Suprapubic skin (tissue), 4 donors: ENCODE results near the gene PYGO2. TPM values are rescaled to one million over a fixed set of nuclear protein-coding genes. Genes with fewer than 3 reads are reported as not detected.
A peak's percentile ranks its signal among the peaks of the same experiment; 100 is the strongest.

Source experiments
- DNase-seq, 2 donors: peaks; one replicate each; pipeline ENCODE4 v3.0.0-alpha.2; 2019; ENCODE audit warnings: low spot score in 2 of 2
- H3K27ac ChIP-seq: fragments of 200-600 bp; sonication (generic); one replicate; pipeline ENCODE4 v1.5.1; 2019
- H3K27me3 ChIP-seq: fragments of 200-600 bp; sonication (generic); one replicate; pipeline ENCODE4 v1.5.1; 2019
- H3K36me3 ChIP-seq: fragments of 200-600 bp; sonication (generic); one replicate; pipeline ENCODE4 v1.5.1; 2019
- H3K4me1 ChIP-seq: fragments of 200-600 bp; sonication (generic); one replicate; pipeline ENCODE4 v1.5.1; 2019
- H3K4me3 ChIP-seq: fragments of 200-600 bp; sonication (generic); one replicate; pipeline ENCODE4 v1.5.1; 2019; ENCODE audit warnings: mild to moderate bottlenecking
- H3K9me3 ChIP-seq: fragments of 200-600 bp; sonication (generic); one replicate; pipeline ENCODE4 v1.5.1; 2019
- EP300 ChIP-seq: sonication (generic); formaldehyde crosslinking; IDR thresholded peaks from one replicate; pipeline ENCODE4 v1.6.1; 2017; ENCODE audit warnings: antibody characterized with exemption
- POLR2A ChIP-seq, 2 donors: fragments of 450-650 bp; IDR thresholded peaks; one replicate each; pipeline ENCODE4 v1.6.1; 2017; ENCODE audit warnings: antibody characterized with exemption in 2 of 2, mild to moderate bottlenecking in 2 of 2, moderate library complexity in 2 of 2
- POLR2AphosphoS5 ChIP-seq, 3 donors: sonication (generic); formaldehyde crosslinking; IDR thresholded peaks; one replicate each; pipeline ENCODE4 v1.6.1; 2017; ENCODE audit warnings: antibody characterized with exemption in 3 of 3
- WGBS: methylation state at CpG from one replicate; pipeline ENCODE4 v1.1.5; 2018; 5-methylcytosine and 5-hydroxymethylcytosine counted together
- total RNA-seq, 4 donors: library from RNA; depleted of rRNA; stranded (reverse); fragments of >200 nt; gene quantifications; one replicate each; pipeline ENCODE4 v1.1.0, GENCODE V29; 2016
- TF ChIP-seq, protein P1 (sequence below), 2 donors: fragments of 200-600 bp in 1 of 2; fragments of 450-650 bp in 1 of 2; sonication (generic) in 1 of 2; IDR thresholded peaks; one replicate each; pipeline ENCODE4 v1.5.1; 2016 to 2019; ENCODE audit warnings: antibody characterized with exemption in 2 of 2, mild to moderate bottlenecking in 1 of 2, moderate library complexity in 1 of 2

Gene PYGO2
- total RNA-seq, 4 donors from 2014 or later = 34.2 to 46.7 (median 35.3) TPM

GRCh38 chr1:155002464-155003226 is 41.1 kb upstream of the PYGO2 start, which contains the start of gene ZBTB7B:
TSS of gene ZBTB7B (plus strand) at chr1:155002802. CDS start at chr1:155014661, 11,859 bp downstream.
- DNase-seq = no peak
- Histone ChIP-seq H3K27ac (peak within 1 kb of the TSS; percentile 96), H3K4me3 (peak within 1 kb of the TSS; percentile 97), H3K36me3 (no peaks in the 10 kb centered on the region), H3K9me3 (no peaks in the 10 kb centered on the region), H3K4me1 (peaks cover 67% of the 10 kb centered on the region), H3K27me3 (no peaks in the 10 kb centered on the region)
- TF ChIP-seq POLR2A (IDR thresholded peaks at IDR 0.05) (no peak), POLR2AphosphoS5 (IDR thresholded peaks at IDR 0.05) (no peak), EP300 (no peak)
- TF ChIP-seq, protein P1, sequence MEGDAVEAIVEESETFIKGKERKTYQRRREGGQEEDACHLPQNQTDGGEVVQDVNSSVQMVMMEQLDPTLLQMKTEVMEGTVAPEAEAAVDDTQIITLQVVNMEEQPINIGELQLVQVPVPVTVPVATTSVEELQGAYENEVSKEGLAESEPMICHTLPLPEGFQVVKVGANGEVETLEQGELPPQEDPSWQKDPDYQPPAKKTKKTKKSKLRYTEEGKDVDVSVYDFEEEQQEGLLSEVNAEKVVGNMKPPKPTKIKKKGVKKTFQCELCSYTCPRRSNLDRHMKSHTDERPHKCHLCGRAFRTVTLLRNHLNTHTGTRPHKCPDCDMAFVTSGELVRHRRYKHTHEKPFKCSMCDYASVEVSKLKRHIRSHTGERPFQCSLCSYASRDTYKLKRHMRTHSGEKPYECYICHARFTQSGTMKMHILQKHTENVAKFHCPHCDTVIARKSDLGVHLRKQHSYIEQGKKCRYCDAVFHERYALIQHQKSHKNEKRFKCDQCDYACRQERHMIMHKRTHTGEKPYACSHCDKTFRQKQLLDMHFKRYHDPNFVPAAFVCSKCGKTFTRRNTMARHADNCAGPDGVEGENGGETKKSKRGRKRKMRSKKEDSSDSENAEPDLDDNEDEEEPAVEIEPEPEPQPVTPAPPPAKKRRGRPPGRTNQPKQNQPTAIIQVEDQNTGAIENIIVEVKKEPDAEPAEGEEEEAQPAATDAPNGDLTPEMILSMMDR (IDR thresholded peaks at IDR 0.05) = no peak
- 1% methylated on average over 24 of the region's 35 CpGs for WGBS

DNA sequence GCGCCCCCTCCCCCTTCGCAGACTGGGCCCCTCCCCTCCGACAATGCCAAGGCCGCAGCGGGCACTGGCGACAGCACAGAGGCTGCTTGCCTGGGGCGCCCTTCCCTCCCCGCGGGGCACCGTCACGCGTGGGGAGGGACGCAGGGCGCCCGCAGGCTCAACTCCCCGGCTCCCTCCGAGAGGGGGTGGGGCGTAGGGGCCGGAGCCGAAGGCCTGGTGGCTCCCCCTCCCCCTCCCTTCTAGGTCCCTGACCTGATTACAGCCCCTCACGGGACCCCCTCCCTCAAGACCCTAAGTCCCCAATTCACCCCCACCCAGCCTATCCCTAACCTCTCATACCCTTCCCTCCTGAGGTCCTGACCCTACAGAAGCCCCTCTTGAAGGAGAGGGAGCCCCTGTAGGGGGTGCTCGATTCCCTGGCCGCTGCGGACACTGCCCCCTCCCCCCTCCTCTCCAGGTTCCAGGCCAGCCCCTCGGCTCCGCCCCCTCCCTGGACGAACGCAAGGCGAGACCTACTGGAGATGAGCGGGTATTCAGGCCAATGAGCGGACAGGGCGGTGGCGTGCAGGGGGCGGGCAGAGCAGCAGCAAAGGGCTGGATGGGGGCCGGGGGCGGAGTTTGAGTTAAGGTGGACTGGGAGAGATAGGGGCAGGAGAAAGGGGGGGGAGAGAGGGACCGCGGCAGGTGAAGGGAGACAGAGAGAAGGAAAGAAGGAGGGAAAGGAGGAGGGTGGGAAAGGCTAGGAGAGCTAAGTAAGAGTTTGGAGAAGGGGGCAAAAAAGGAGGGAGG is 40.3 kb upstream of the PYGO2 start:
- 2% methylated on average over 33 of the region's 38 CpGs for WGBS
- Histone ChIP-seq H3K9me3 (no peaks in the 10 kb centered on the region), H3K27me3 (no peaks in the 10 kb centered on the region), H3K27ac (peak overlapping the region; percentile 96), H3K4me3 (peak overlapping the region; percentile 97), H3K36me3 (no peaks in the 10 kb centered on the region), H3K4me1 (peaks cover 59% of the 10 kb centered on the region)
- TF ChIP-seq POLR2A (IDR thresholded peaks at IDR 0.05) = no peak
- no peak for TF ChIP-seq EP300
- peak in 1 of 3 donors; percentile 21 for TF ChIP-seq POLR2AphosphoS5 (IDR thresholded peaks at IDR 0.05)
- TF ChIP-seq, protein P1 (IDR thresholded peaks at IDR 0.05) = peak; percentile 7 to 29
- peak; percentile 100 for DNase-seq

DNA sequence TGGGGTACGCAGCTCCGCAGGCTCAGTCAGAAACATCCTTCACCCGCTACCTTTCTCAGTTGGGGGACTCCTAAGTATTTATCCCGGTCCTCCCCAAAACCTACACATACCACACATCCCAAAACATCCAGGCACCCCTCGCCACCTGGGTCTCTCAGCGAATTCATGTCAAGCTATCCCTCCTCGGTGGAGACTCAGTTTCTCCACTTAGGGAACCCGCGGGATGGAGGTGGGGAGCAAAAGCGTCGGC is 39.8 kb upstream of the PYGO2 start:
- Histone ChIP-seq H3K9me3 (no peaks in the 10 kb centered on the region), H3K27ac (peak overlapping the region; percentile 96), H3K4me3 (peak overlapping the region; percentile 97), H3K4me1 (peaks cover 54% of the 10 kb centered on the region), H3K36me3 (no peaks in the 10 kb centered on the region), H3K27me3 (no peaks in the 10 kb centered on the region)
- DNase-seq = no peak
- no peak for TF ChIP-seq POLR2A (IDR thresholded peaks at IDR 0.05)
- whole genome bisulfite sequencing = 1% methylated on average over 10 of the region's 11 CpGs

DNA sequence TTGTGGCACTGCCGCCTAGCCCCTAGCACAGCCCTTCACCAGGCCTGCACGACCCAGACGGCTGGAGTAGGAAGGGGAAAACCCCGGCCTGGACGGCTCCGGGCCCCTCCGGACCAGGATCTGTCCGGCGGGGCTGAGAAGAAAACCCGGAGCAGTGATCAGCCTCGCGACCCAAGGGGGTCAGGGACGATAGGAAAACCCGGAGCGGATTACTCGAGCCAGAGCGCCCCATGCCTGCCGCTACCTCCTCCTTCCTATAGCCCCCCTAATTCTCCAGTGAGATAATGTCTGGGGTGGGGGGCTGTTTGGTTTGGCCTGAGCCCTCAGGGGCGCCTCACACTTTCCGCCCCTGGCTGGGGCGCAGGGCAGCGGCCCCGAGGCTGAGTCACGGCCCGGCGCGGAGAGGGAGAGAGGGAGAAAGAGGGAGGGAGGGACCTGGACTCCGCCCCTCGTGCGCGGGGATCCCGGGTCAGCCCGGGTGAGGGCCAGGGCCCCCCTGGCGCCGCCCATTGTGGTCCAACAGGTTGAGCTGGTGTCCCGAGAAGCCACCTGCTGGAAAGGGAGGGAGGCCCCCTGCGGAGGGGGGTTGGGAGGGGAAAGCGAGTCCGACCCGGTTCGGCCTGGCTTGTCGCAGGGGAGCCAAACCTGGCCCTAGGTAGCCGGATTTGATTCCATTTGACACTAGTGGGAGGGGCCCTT is 39.3 kb upstream of the PYGO2 start:
- WGBS = 0% methylated on average over 5 of the region's 43 CpGs
- Histone ChIP-seq H3K4me3 (peak overlapping the region; percentile 97), H3K36me3 (no peaks in the 10 kb centered on the region), H3K9me3 (no peaks in the 10 kb centered on the region), H3K27me3 (no peaks in the 10 kb centered on the region), H3K27ac (peak overlapping the region; percentile 96), H3K4me1 (peaks cover 50% of the 10 kb centered on the region)
- no peak for TF ChIP-seq EP300
- peak in 1 of 2 donors; percentile 71 for TF ChIP-seq POLR2A (IDR thresholded peaks at IDR 0.05)
- TF ChIP-seq, protein P1 (IDR thresholded peaks at IDR 0.05) = no peak
- TF ChIP-seq POLR2AphosphoS5 (IDR thresholded peaks at IDR 0.05) = peak in 2 of 3 donors; percentile 63 to 78
- DNase-seq = peak; percentile 96

DNA sequence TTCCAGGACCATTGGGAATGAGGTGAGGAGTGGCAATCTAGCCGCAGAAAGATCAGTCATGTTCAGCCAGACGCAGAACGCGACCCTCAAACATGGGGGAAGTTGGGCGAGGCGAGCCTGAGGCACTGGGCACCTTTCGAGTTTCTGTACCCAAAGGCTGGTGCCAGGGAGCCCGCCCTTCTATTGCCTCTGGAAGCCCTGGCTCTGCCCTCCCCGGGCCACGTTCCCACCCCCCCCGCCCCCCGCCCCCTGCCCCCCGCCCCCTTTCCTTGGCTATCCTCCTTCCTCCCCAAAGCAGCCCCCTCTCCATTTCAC is 38.8 kb upstream of the PYGO2 start:
- Histone ChIP-seq H3K36me3 (no peaks in the 10 kb centered on the region), H3K4me1 (peaks cover 49% of the 10 kb centered on the region), H3K4me3 (peak overlapping the region; percentile 97), H3K27ac (peak overlapping the region; percentile 96), H3K9me3 (no peaks in the 10 kb centered on the region), H3K27me3 (no peaks in the 10 kb centered on the region)
- DNase-seq = peak in 1 of 2 donors; percentile 79
- no peak for TF ChIP-seq EP300
- TF ChIP-seq POLR2A (IDR thresholded peaks at IDR 0.05) = no peak
- TF ChIP-seq POLR2AphosphoS5 (IDR thresholded peaks at IDR 0.05) = no peak
- TF ChIP-seq, protein P1 (IDR thresholded peaks at IDR 0.05) = no peak
- 0% methylated on average over 12 of the region's 13 CpGs for WGBS
